Prostate gland (tissue), 2 donors: ENCODE results near the gene POMP. TPM values are rescaled to one million over a fixed set of nuclear protein-coding genes. Genes with fewer than 3 reads are reported as not detected.

Source experiments
- DNase-seq: peaks from one replicate; pipeline ENCODE4 v3.0.0-alpha.2; 2019; ENCODE audit warnings: low spot score
- H3K27ac ChIP-seq, 2 donors: fragments of 200-600 bp; sonication (generic); 2 replicates each; pipeline ENCODE4 v1.5.1; 2017 to 2019
- H3K27me3 ChIP-seq: fragments of 200-600 bp; sonication (generic); replicated peaks from 2 replicates; pipeline ENCODE4 v1.5.1; 2019; ENCODE audit not compliant: insufficient read depth
- H3K36me3 ChIP-seq, 2 donors: fragments of 200-600 bp; sonication (generic); 1 replicate in 1 of 2; 2 replicates in 1 of 2; pipeline versions ENCODE4 v1.5.1 to v1.8.1; 2017 to 2019
- H3K4me1 ChIP-seq: fragments of 200-600 bp; sonication (generic); replicated peaks from 2 replicates; pipeline ENCODE4 v1.5.1; 2019
- H3K4me3 ChIP-seq, 2 donors: fragments of 200-600 bp; sonication (generic); 2 replicates each; pipeline ENCODE4 v1.5.1; 2017 to 2019
- H3K9me3 ChIP-seq: fragments of 200-600 bp; sonication (generic); 2 replicates; pipeline ENCODE4 v1.5.1; 2017
- CTCF ChIP-seq, 4 experiments: fragments of 200-600 bp in 2 of 4; fragments of 450-650 bp in 2 of 4; sonication (generic) in 2 of 4; IDR thresholded peaks; 1 replicate in 3 of 4; 2 replicates in 1 of 4; pipeline ENCODE4 v1.5.1; 2016 to 2019; ENCODE audit warnings: antibody characterized with exemption in 4 of 4, mild to moderate bottlenecking in 2 of 4, moderate library complexity in 2 of 4
- POLR2A ChIP-seq: fragments of 450-650 bp; IDR thresholded peaks from one replicate; pipeline ENCODE4 v1.6.1; 2016; ENCODE audit warnings: antibody characterized with exemption, mild to moderate bottlenecking
- POLR2AphosphoS5 ChIP-seq: sonication (generic); formaldehyde crosslinking; IDR thresholded peaks from one replicate; pipeline ENCODE4 v1.6.1; 2017; ENCODE audit warnings: antibody characterized with exemption
- WGBS: methylation state at CpG from one replicate; pipeline ENCODE4 v1.1.5; 2018; 5-methylcytosine and 5-hydroxymethylcytosine counted together
- intact Hi-C: fragments of 100-400 bp; cut with DNase I; formaldehyde crosslinking; loops from one replicate; pipeline ENCODE4 v1.14.2; 2022
- total RNA-seq, 2 donors: library from RNA; depleted of rRNA; stranded (reverse); fragments of >200 nt; gene quantifications; one replicate each; pipeline ENCODE4 v1.1.0, GENCODE V29; 2016

Gene POMP
- total RNA-seq, 2 donors from 2014 or later, result 26.3 to 35.9 TPM

- H3K36me3 ChIP-seq, result no peaks in the 10 kb centered on the region
- no peak overlapping the region for H3K27ac ChIP-seq
- intact Hi-C loops, result no loop called here
- TF ChIP-seq POLR2AphosphoS5 (no peak), POLR2A (no peak), CTCF (IDR thresholded peaks at IDR 0.05) (no peak)
- H3K4me1 ChIP-seq, result no peaks in the 10 kb centered on the region
- 85% methylated on average over 4 of the region's 4 CpGs for WGBS
- H3K27me3 ChIP-seq, result no peaks in the 10 kb centered on the region
- no peaks in the 10 kb centered on the region for H3K9me3 ChIP-seq
- DNase-seq, result no peak
- H3K4me3 ChIP-seq, result no peak overlapping the region
These were observed 30.7 kb upstream of the POMP start for GRCh38 chr13:28628241-28628640.

GRCh38 chr13:28630869-28631268 lies 28.1 kb upstream of the POMP start:
- Histone ChIP-seq H3K9me3 (peaks cover 4% of the 10 kb centered on the region), H3K4me1 (no peaks in the 10 kb centered on the region), H3K27ac (no peak overlapping the region), H3K4me3 (no peak overlapping the region), H3K27me3 (no peaks in the 10 kb centered on the region), H3K36me3 (no peaks in the 10 kb centered on the region)
- no peak for DNase-seq
- WGBS, result 87% methylated on average over 4 of the region's 4 CpGs
- intact Hi-C loops, result loop anchor here (10.0 kb wide), 1 partner anchor 306 kb away; no protein-coding TSS in a partner anchor
- TF ChIP-seq POLR2A (no peak), CTCF (IDR thresholded peaks at IDR 0.05) (no peak), POLR2AphosphoS5 (no peak)

- WGBS, result 92% methylated on average over 1 of the region's 1 CpG
- H3K4me1 ChIP-seq, result no peaks in the 10 kb centered on the region
- H3K27ac ChIP-seq, result no peak overlapping the region
- H3K27me3 ChIP-seq, result no peaks in the 10 kb centered on the region
- H3K36me3 ChIP-seq, result no peaks in the 10 kb centered on the region
- no peak overlapping the region for H3K4me3 ChIP-seq
- H3K9me3 ChIP-seq, result peaks cover 4% of the 10 kb centered on the region
- no peak for DNase-seq
- intact Hi-C loops, result loop anchor here (10.0 kb wide), 1 partner anchor 307 kb away; no protein-coding TSS in a partner anchor
- no peak for TF ChIP-seq CTCF (IDR thresholded peaks at IDR 0.05)
- TF ChIP-seq POLR2A, result no peak
- no peak for TF ChIP-seq POLR2AphosphoS5
These were observed 27.1 kb upstream of the POMP start for GRCh38 chr13:28631801-28632200.

DNA sequence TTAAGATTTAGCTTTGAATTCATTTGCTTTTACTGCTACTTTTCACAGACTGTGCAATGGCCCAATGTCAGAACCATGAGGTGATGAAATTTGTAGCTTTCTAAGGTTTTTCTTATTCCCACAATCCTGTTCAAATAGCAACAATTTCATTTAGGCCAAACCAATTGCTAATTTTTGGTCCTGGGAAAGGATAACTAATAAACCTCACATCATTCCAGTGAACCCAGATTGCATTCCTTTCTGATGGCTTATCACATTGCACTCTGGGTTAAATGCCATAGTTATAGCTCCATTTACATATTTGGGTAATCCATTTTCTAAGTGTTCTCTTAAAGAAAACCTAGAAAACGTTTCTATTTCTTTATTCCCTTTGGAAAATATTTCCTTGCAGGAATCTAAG lies 22.9 kb upstream of the POMP start:
- Histone ChIP-seq H3K4me3 (no peak overlapping the region), H3K36me3 (no peaks in the 10 kb centered on the region), H3K4me1 (no peaks in the 10 kb centered on the region), H3K27ac (no peak overlapping the region), H3K9me3 (peaks cover 4% of the 10 kb centered on the region), H3K27me3 (no peaks in the 10 kb centered on the region)
- intact Hi-C loops, result loop anchor here (10.0 kb wide), 1 partner anchor 311 kb away; no protein-coding TSS in a partner anchor
- no peak for DNase-seq
- 44% methylated on average over 1 of the region's 1 CpG for WGBS
- no peak for TF ChIP-seq POLR2A
- no peak for TF ChIP-seq CTCF (IDR thresholded peaks at IDR 0.05)
- TF ChIP-seq POLR2AphosphoS5, result no peak

- no peak for DNase-seq
- Histone ChIP-seq H3K27me3 (no peaks in the 10 kb centered on the region), H3K36me3 (no peaks in the 10 kb centered on the region), H3K4me3 (no peak overlapping the region), H3K27ac (no peak overlapping the region), H3K9me3 (peaks cover 4% of the 10 kb centered on the region), H3K4me1 (no peaks in the 10 kb centered on the region)
- 41% methylated on average over 10 of the region's 10 CpGs for WGBS
- no peak for TF ChIP-seq POLR2AphosphoS5
- TF ChIP-seq CTCF (IDR thresholded peaks at IDR 0.05), result peak in 3 of 4 experiments; percentile 22 to 67 (median 53)
- intact Hi-C loops, result loop anchor here (10.0 kb wide), 1 partner anchor 312 kb away; no protein-coding TSS in a partner anchor
These were observed 22.1 kb upstream of the POMP start for GRCh38 chr13:28636677-28637317.
